Astrocyte of the cerebellum (primary cell): ENCODE data around the gene SF3A2.
"Not testable (repeated sequence)": the region's sequence is repeated elsewhere in the genome, so short reads cannot be mapped to it uniquely, and the experiment has no call there.

Experiments
- DNase-seq: peaks from one replicate; pipeline ENCODE4 v3.0.0-alpha.2; 2011; ENCODE audit warnings: low read depth
- H3K4me3 ChIP-seq: 2 replicates; pipeline ENCODE4 v1.5.1; 2011; ENCODE audit warnings: mild to moderate bottlenecking, low read depth, low read length, moderate library complexity
- in situ Hi-C: cut with HindIII; loops from 2 replicates; pipeline ENCODE4 v1.10.0; 2017; ENCODE audit warnings: low sequenced_read_pairs
- TF ChIP-seq, protein P1 (sequence below): IDR thresholded peaks from 2 replicates; pipeline ENCODE4 v1.5.1; 2012; ENCODE audit warnings: low read length, low read depth, moderate library complexity, mild to moderate bottlenecking; ENCODE audit errors: missing control alignments

Gene SF3A2

DNA sequence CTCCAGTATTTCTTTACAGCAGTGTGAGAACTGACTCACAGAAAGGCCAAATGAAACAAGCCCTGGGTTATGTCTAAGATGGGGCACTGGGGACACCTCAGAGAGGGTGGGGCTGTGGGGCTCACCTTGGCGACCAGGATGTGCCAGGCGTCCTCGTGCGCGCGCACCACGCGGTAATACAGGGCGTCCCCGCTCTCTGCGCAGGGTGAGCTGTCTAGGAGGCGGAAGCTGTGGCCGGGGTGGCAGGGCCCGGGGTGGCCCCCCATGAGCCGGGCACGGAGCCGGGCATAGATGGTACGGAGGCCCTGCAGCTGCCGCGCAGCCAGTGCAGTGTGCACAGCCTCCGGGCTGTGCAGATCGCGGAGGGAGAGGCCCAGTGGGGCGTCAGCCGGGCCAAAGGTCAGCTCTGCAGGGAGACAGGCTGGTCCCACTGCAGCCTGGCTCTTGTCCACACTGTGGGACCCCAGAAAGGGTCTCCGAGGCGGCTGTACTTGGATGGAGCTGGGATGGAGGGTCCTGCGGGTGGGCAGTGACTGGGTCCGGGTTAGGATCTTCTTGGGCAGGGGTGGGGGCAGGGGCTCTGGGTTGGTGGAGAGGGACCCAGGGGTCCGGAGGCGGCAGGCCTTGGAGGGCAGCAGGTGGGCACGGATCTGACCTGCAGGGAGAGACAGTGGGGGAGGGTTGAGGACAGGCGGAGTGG, 42.0 kb downstream of the SF3A2 start:
- no peak for DNase-seq
- H3K4me3 ChIP-seq: no peak overlapping the region
- in situ Hi-C loops: no loop called here
- TF ChIP-seq, protein P1, sequence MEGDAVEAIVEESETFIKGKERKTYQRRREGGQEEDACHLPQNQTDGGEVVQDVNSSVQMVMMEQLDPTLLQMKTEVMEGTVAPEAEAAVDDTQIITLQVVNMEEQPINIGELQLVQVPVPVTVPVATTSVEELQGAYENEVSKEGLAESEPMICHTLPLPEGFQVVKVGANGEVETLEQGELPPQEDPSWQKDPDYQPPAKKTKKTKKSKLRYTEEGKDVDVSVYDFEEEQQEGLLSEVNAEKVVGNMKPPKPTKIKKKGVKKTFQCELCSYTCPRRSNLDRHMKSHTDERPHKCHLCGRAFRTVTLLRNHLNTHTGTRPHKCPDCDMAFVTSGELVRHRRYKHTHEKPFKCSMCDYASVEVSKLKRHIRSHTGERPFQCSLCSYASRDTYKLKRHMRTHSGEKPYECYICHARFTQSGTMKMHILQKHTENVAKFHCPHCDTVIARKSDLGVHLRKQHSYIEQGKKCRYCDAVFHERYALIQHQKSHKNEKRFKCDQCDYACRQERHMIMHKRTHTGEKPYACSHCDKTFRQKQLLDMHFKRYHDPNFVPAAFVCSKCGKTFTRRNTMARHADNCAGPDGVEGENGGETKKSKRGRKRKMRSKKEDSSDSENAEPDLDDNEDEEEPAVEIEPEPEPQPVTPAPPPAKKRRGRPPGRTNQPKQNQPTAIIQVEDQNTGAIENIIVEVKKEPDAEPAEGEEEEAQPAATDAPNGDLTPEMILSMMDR: no peak

DNA sequence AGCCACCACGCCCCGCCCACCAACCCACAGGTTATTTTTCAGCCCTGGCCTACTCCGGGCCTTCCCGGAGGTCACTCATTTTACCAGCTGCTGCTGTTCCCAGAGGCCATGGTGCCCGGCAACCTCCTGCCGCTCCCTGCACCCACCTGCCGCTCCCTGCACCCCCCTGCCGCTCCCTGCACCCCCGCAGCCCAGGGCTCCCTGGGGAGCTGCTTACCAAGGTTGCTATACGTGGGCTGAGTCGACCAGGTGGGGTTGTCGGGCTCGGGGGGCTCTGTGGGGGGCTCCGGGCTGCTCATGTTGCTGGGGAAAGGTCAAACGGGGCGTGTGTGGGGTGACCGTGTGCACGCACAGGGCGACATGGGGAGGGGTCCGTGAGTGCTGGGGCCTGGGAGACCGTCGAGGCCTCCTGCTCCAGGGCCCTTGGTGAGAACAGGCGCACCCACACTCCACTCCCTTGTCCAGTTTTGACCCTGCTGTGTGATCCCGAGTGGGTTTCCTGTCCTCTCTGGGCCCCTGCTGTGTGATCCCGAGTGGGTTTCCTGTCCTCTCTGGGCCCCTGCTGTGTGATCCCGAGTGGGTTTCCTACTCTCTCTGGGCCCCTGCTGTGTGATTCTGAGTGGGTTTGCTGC, 44.1 kb downstream of the SF3A2 start:
- DNase-seq: no peak
- no peak overlapping the region for H3K4me3 ChIP-seq
- TF ChIP-seq, protein P1: no peak
- in situ Hi-C loops: no loop called here

DNA sequence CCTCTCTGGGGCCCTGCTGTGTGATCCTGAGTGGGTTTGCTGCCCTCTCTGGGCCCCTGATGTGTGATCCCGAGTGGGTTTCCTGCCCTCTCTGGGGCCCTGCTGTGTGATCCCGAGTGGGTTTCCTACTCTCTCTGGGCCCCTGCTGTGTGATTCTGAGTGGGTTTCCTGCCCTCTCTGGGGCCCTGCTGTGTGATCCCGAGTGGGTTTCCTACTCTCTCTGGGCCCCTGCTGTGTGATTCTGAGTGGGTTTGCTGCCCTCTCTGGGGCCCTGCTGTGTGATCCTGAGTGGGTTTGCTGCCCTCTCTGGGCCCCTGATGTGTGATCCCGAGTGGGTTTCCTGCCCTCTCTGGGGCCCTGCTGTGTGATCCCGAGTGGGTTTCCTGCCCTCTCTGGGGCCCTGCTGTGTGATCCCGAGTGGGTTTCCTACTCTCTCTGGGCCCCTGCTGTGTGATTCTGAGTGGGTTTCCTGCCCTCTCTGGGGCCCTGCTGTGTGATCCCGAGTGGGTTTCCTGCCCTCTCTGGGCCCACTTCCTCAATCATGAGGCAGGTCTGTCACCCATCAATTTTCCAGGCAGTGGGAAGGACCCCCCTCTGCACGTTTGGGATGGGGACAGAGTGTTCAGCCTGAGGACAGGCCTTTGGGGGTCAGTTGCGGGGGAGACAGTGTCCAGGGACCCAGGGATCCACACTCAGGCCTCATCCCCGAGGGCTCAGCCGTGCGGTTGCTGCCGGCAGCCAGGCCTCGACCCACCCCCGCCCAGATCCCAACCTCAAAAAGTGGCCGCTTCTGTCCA, 44.8 kb downstream of the SF3A2 start:
- DNase-seq, in situ Hi-C loops: not testable (repeated sequence)
- peak overlapping the region; percentile 18 for H3K4me3 ChIP-seq

DNA sequence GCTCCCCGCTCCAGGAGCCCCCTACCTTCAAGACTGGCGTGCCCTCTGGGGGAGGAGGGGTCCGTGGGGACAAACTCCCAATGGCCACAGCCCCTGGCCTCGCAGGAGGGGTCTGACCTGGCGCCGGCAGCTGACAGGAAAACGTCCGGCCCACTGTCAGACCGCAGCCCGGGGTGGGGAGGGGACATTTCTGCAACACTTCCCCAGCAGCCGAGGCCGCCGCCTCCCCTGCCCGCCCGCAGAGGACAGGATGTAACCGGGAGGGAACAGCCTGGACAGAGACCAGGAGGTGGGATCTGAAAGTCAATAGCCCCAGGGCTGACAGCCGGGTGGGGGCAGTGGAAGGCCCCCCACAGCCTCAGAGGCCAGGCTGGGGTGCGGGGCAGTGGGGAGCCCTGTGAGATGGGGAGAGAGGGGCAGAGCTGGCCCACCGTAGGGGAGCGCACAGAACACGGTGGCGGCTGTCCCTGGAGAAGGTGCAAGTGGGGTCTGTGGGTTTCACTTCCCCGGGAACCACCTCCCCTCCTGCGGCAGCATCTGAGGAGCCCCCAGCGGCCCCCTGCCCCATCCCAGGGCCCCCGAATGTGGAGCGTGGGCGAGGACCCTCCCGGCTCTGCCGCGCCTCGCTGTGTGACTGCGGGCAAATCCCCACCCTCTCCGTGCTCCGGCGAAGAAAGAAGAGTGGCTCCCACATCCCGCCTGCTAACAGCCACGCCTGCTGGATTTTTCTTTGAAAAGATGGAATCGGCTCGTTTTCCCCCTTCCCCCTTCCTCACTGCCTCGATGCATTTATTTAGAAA, 45.6 kb downstream of the SF3A2 start, which contains the start of gene PEAK3:
Gene PEAK3 (minus strand): TSS at position 114 of the 800 bp plus-strand sequence. CDS start 1,244 bp downstream, outside the sequence.
- H3K4me3 ChIP-seq: peak within 1 kb of the TSS; percentile 18
- in situ Hi-C loops: no loop called here
- TF ChIP-seq, protein P1: no peak
- DNase-seq: no peak

DNA sequence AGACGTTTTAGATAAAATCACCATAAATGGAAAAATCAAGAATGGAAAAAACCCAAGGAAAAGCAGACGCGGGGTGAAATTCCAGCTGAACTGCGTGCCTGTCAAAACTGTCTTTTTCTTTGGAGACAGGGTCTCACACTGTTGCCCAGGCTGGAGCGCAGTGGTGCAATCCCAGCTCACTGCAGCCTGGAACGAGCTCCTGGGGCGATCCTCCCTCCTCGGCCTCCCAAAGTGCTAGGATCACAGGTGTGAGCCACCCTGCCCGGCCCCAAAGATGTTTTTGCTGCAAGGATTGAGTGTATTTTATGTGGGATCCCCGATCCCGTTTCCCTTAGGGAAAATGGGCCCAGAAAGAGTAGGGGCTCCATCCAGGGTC, 46.2 kb downstream of the SF3A2 start:
- TF ChIP-seq, protein P1: no peak
- in situ Hi-C loops: no loop called here
- no peak for DNase-seq
- H3K4me3 ChIP-seq: no peak overlapping the region

DNA sequence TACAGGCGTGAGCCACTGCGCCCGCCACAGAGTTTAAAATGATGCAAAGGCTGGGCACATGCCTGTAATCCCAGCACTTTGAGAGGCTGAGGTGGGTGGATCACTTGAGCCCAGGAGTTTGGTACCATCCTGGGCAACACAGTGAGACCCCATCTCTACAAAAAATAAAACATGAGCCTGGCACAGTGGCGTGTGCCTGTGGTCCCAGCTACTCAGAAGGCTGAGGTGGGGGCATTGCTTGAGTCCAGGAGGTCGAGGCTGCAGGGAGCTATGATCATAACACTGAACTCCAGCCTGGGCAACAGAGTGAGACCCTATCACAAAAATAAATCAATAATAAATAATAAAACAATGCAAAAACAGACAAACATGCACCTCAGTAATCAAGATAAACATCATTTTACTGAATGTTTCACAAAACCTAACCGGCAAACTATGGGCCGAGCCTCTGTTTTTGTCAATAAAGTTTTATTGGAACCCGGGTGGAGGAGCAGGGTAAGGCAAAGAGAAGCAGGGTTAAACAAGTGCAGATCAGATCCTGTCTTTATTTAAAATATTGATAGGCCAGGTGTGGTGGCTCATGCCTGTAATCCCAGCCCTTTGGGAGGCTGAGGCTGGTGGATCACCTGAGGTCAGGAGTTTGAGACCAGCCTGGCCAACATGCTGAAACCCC, 47.3 kb downstream of the SF3A2 start:
- in situ Hi-C loops: no loop called here
- no peak for DNase-seq
- TF ChIP-seq, protein P1: no peak
- H3K4me3 ChIP-seq: no peak overlapping the region
